ENCODE data around the gene PTS. TPM values are rescaled to one million over a fixed set of nuclear protein-coding genes. Genes with fewer than 3 reads are reported as not detected.

Gene PTS
- total and polyA plus RNA-seq, 4 donors = 36.5 to 61.2 (median 45.2) TPM

DNA sequence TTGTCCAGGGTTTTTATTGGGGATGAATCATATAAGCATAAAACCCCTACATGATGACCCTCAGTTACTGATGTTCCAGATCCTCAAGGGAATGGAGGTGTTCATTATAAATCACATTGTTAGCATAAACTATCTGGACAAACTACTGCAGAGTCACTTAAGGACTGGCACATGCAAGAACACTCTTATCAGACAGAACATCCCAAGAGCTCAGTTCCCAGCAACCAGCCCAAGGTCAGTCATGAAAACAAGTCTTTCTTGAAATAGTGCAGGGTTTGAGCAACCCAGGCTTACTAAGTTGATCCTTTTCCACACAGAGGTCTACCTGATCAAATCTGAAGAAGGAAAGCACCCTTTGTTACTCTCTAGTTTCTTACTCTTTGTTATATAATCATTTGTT lies 13.5 kb upstream of the PTS start:
- no peak overlapping the region for H3K27ac ChIP-seq (ENCODE audit: low read depth in 1 of 2, low read length in 2 of 2)
- intact Hi-C loops (cut with DNase I) = loop anchor here in 1 of 2 donors (10.0 kb wide), 2 partner anchors 342 to 1072 kb away; no protein-coding TSS in a partner anchor
- no peaks in the 10 kb centered on the region for H3K27me3 ChIP-seq (ENCODE audit: control insufficient read depth in 1 of 2, insufficient read depth in 2 of 2, low read length in 1 of 2)
- ATAC-seq (ENCODE audit: low FRiP score) (no peak), DNase-seq (no peak)
- H3K4me1 ChIP-seq (ENCODE audit: control insufficient read depth in 1 of 2, insufficient read depth in 2 of 2, low read length in 2 of 2) = no peaks in the 10 kb centered on the region
- no peak overlapping the region for H3K4me3 ChIP-seq (ENCODE audit: low read length in 2 of 2)
- H3K36me3 ChIP-seq (ENCODE audit: control insufficient read depth in 1 of 2, insufficient read depth in 2 of 2, low read length in 1 of 2) = no peaks in the 10 kb centered on the region
- H3K9me3 ChIP-seq (ENCODE audit: control insufficient read depth, low read length) = no peaks in the 10 kb centered on the region

DNA sequence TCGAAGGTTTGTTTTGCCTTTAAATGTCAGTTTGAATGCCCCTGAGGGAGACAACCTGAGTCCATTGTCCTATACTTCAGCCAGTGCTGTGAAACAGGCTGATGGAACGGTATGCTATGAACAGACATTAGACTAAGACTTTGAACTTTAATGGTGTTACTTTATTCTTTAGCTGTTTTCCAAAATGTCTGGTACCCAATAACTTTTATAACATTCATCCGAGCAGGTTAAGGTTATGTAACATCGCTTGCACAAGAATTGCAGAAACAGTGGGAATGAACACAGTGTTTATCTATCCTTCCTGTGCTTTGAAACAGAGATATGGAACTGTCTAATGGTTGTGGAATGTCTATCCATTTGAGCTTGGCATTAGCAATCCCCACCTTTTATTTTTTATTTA lies 12.5 kb upstream of the PTS start:
- no peaks in the 10 kb centered on the region for H3K4me1 ChIP-seq (ENCODE audit: control insufficient read depth in 1 of 2, insufficient read depth in 2 of 2, low read length in 2 of 2)
- H3K36me3 ChIP-seq (ENCODE audit: control insufficient read depth in 1 of 2, insufficient read depth in 2 of 2, low read length in 1 of 2) = no peaks in the 10 kb centered on the region
- no peak overlapping the region for H3K27ac ChIP-seq (ENCODE audit: low read depth in 1 of 2, low read length in 2 of 2)
- H3K27me3 ChIP-seq (ENCODE audit: control insufficient read depth in 1 of 2, insufficient read depth in 2 of 2, low read length in 1 of 2) = no peaks in the 10 kb centered on the region
- H3K4me3 ChIP-seq (ENCODE audit: low read length in 2 of 2) = no peak overlapping the region
- WGBS, 2 donors = 93 to 96% methylated on average over 4 of the region's 4 CpGs
- intact Hi-C loops (cut with DNase I) = loop anchor here in 1 of 2 donors (10.0 kb wide), 2 partner anchors 341 to 1071 kb away; no protein-coding TSS in a partner anchor
- no peaks in the 10 kb centered on the region for H3K9me3 ChIP-seq (ENCODE audit: control insufficient read depth, low read length)
- DNase-seq (no peak), ATAC-seq (ENCODE audit: low FRiP score) (no peak)

DNA sequence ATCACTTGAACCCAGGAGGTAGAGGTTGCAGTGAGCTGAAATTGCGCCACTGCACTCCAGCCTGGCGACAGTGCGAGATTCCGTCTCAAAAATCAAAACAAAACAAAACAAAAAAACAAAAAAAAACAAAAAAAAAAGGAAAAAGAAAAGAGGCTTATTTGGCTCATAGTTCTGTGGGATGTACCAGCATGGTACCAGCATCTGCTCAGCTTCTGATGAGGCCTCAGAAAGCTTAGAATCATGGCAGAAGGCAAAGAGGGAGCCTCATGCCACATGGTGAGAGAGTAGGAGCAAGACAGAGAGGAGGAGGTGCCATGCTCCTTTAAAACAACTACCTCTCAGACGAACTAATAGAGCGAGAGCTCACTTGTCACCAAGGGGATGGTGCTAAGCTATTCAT lies 10.6 kb upstream of the PTS start:
- WGBS, 2 donors = 85 to 87% methylated on average over 6 of the region's 6 CpGs
- no peaks in the 10 kb centered on the region for H3K27me3 ChIP-seq (ENCODE audit: control insufficient read depth in 1 of 2, insufficient read depth in 2 of 2, low read length in 1 of 2)
- H3K4me1 ChIP-seq (ENCODE audit: control insufficient read depth in 1 of 2, insufficient read depth in 2 of 2, low read length in 2 of 2) = peaks cover 0 to 2% of the 10 kb centered on the region in 2 donors
- no peaks in the 10 kb centered on the region for H3K36me3 ChIP-seq (ENCODE audit: control insufficient read depth in 1 of 2, insufficient read depth in 2 of 2, low read length in 1 of 2)
- intact Hi-C loops (cut with DNase I) = loop anchor here in 1 of 2 donors (10.0 kb wide), 2 partner anchors 339 to 1069 kb away; no protein-coding TSS in a partner anchor
- H3K9me3 ChIP-seq (ENCODE audit: control insufficient read depth, low read length) = no peaks in the 10 kb centered on the region
- H3K27ac ChIP-seq (ENCODE audit: low read depth in 1 of 2, low read length in 2 of 2) = no peak overlapping the region
- ATAC-seq (ENCODE audit: low FRiP score) = no peak
- no peak overlapping the region for H3K4me3 ChIP-seq (ENCODE audit: low read length in 2 of 2)
- no peak for DNase-seq

DNA sequence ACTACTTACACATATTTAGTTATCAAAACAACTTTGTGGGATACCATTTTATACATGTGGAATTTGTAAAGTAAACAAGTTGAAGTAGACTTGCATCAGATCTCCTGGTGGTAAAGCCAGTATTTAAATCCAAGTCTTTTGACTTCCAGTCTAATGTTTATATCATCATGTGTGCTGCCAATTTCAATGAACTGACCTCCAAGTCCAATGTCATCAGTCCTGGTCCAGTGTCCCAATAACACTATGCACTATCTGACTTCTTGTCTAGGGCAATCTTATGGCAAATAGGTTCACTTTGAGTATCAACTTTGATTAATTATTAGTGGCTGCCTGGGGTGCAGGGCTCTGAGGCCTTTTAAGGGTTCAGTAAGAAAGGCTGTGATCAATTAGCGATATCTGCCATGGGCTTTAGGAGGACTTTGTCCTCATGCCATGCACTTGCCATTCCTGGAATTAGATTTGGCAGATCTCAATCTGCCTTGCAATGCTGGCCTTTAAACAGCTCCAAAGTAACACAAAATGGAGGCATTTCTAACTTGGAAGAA lies 9.6 kb upstream of the PTS start:
- DNase-seq (no peak), ATAC-seq (ENCODE audit: low FRiP score) (no peak)
- Histone ChIP-seq H3K27me3 (ENCODE audit: control insufficient read depth in 1 of 2, insufficient read depth in 2 of 2, low read length in 1 of 2) (no peaks in the 10 kb centered on the region), H3K27ac (ENCODE audit: low read depth in 1 of 2, low read length in 2 of 2) (no peak overlapping the region), H3K9me3 (ENCODE audit: control insufficient read depth, low read length) (no peaks in the 10 kb centered on the region), H3K4me1 (ENCODE audit: control insufficient read depth in 1 of 2, insufficient read depth in 2 of 2, low read length in 2 of 2) (peaks cover 0 to 2% of the 10 kb centered on the region in 2 donors), H3K4me3 (ENCODE audit: low read length in 2 of 2) (no peak overlapping the region), H3K36me3 (ENCODE audit: control insufficient read depth in 1 of 2, insufficient read depth in 2 of 2, low read length in 1 of 2) (no peaks in the 10 kb centered on the region)
- intact Hi-C loops (cut with DNase I) = loop anchor here in 1 of 2 donors (10.0 kb wide), 2 partner anchors 338 to 1068 kb away; no protein-coding TSS in a partner anchor
- 91 to 93% methylated on average over 1 of the region's 1 CpG for WGBS, 2 donors

DNA sequence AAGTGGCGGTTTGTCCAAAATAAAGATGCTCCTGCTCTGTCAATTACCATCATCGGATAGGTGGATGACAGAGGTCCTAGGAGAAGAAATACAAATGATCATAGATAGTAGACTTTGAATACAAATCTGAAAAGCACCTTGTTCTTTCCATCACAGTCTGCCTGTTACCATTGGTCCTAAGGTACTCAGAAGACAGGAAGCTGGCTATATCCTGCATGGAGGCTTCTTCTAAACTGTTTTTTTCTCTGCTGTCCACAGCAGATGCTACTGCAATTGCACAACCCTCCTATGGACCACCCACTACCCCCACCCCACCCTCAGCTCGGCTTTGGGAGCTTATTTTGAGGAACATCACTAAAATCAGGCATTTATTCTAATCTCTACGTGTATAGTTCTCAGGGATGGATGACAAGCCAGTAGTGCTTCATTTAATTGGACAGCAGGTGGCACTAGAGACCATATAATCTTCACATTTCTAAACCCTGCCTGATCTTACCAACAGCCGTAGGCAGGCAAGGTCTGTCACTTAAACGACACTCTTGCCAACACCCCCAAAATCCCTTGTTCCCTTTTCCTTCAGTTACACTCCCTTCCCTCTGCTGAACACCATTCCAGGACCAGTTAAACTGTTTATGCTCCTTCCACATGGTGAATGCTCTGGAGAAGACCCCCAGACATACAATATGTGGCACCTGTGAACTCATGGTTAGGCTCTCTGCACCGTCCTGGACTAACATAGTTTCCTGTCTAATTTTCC lies 6.6 kb upstream of the PTS start:
- H3K36me3 ChIP-seq (ENCODE audit: control insufficient read depth in 1 of 2, insufficient read depth in 2 of 2, low read length in 1 of 2) = no peaks in the 10 kb centered on the region
- 31% methylated on average over 7 of the region's 7 CpGs for WGBS, 2 donors
- H3K4me1 ChIP-seq (ENCODE audit: control insufficient read depth in 1 of 2, insufficient read depth in 2 of 2, low read length in 2 of 2) = peaks cover 0 to 2% of the 10 kb centered on the region in 2 donors
- DNase-seq (no peak), ATAC-seq (ENCODE audit: low FRiP score) (peak; percentile 93)
- no peaks in the 10 kb centered on the region for H3K27me3 ChIP-seq (ENCODE audit: control insufficient read depth in 1 of 2, insufficient read depth in 2 of 2, low read length in 1 of 2)
- intact Hi-C loops (cut with DNase I) = loop anchor here (1.0 to 10.0 kb wide), 5 partner anchors 61 to 1065 kb away; no protein-coding TSS in a partner anchor
- H3K27ac ChIP-seq (ENCODE audit: low read depth in 1 of 2, low read length in 2 of 2) = no peak overlapping the region
- H3K4me3 ChIP-seq (ENCODE audit: low read length in 2 of 2) = no peak overlapping the region
- H3K9me3 ChIP-seq (ENCODE audit: control insufficient read depth, low read length) = no peaks in the 10 kb centered on the region

DNA sequence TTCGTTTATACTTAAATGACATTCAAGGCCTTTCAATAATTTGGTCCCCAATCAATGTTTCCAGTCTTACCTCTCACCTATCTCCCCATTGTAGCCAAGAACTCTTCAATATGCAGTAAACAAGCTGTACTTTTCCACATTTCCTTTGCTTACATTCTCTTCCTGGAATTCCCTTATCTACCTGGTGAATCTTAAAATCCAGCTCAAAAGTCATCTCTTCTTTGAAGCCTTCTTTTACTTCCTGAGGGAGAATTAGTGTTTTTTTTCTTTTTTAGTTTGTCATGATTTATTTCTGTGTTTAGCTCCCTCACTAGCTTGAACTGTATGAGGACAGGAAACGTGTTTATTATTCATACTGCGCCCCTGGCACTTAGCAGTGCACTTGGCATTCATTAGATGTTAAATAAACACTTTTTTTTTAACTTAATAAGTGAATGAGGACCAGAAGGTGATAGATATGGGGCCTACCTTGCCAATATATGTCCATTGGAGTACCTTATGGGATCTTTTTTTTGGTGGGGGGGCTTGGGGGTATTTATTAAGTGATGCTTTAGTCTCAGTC lies 4.9 kb upstream of the PTS start:
- intact Hi-C loops (cut with DNase I) = loop anchor here (2.0 to 10.0 kb wide), 3 partner anchors 59 to 333 kb away; no protein-coding TSS in a partner anchor
- Histone ChIP-seq H3K36me3 (ENCODE audit: control insufficient read depth in 1 of 2, insufficient read depth in 2 of 2, low read length in 1 of 2) (no peaks in the 10 kb centered on the region), H3K4me1 (ENCODE audit: control insufficient read depth in 1 of 2, insufficient read depth in 2 of 2, low read length in 2 of 2) (peaks cover 0 to 2% of the 10 kb centered on the region in 2 donors), H3K4me3 (ENCODE audit: low read length in 2 of 2) (no peak overlapping the region), H3K9me3 (ENCODE audit: control insufficient read depth, low read length) (no peaks in the 10 kb centered on the region), H3K27ac (ENCODE audit: low read depth in 1 of 2, low read length in 2 of 2) (no peak overlapping the region), H3K27me3 (ENCODE audit: control insufficient read depth in 1 of 2, insufficient read depth in 2 of 2, low read length in 1 of 2) (no peaks in the 10 kb centered on the region)
- no peak for DNase-seq
- no peak for ATAC-seq (ENCODE audit: low FRiP score)
- WGBS, 2 donors = 50 to 53% methylated on average over 3 of the region's 3 CpGs

DNA sequence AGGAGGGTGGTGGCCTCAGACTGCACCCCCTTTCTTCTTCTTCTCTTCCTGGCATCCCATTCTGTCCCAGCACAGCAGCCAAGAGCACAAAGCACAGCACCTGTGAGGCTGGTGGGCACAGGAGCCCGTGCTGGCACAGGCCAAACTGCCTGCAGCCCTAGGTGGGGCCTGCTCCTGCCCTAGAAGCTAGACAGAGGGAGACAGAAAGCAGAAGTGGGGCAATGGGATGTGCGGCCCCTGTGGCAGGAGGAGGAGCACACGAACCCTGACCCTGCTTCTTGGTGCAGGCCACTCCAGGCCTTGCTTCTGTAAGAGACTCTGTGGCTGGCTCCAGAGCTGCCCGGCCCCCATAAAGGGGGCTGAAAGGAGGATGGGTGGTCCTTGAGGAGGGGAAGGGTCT lies 3.9 kb upstream of the PTS start:
- no peaks in the 10 kb centered on the region for H3K27me3 ChIP-seq (ENCODE audit: control insufficient read depth in 1 of 2, insufficient read depth in 2 of 2, low read length in 1 of 2)
- 85% methylated on average over 3 to 4 of the region's 4 CpGs for WGBS, 2 donors
- no peaks in the 10 kb centered on the region for H3K9me3 ChIP-seq (ENCODE audit: control insufficient read depth, low read length)
- intact Hi-C loops (cut with DNase I) = loop anchor here (10.0 kb wide), 2 partner anchors 302 to 332 kb away; no protein-coding TSS in a partner anchor
- no peak overlapping the region for H3K4me3 ChIP-seq (ENCODE audit: low read length in 2 of 2)
- H3K36me3 ChIP-seq (ENCODE audit: control insufficient read depth in 1 of 2, insufficient read depth in 2 of 2, low read length in 1 of 2) = no peaks in the 10 kb centered on the region
- ATAC-seq (ENCODE audit: low FRiP score) (no peak), DNase-seq (no peak)
- no peak overlapping the region for H3K27ac ChIP-seq (ENCODE audit: low read depth in 1 of 2, low read length in 2 of 2)
- peaks cover under 1 to 2% of the 10 kb centered on the region in 2 donors for H3K4me1 ChIP-seq (ENCODE audit: control insufficient read depth in 1 of 2, insufficient read depth in 2 of 2, low read length in 2 of 2)

DNA sequence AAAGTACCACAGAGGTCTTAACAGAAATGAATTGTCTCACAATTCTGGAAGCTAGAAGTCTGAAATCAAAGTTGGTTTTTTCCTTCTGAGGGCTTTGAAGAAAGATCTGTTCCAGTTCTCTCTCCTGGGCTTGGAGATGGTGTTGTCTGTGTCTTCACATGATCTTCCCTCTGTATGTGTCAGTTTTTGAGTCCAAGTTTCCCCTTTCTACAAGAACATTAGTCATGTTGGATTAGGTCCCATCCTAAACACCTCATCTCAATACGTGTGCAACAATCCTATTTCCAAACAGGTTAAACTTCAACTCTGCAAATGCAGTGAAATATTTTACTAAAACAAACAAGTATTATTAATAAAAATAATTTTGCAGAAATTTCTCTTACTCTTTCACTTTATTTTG lies 3.1 kb upstream of the PTS start:
- no peak for ATAC-seq (ENCODE audit: low FRiP score)
- WGBS, 2 donors = 23 to 31% methylated on average over 1 of the region's 1 CpG
- intact Hi-C loops (cut with DNase I) = loop anchor here (10.0 kb wide), 2 partner anchors 302 to 332 kb away; no protein-coding TSS in a partner anchor
- Histone ChIP-seq H3K9me3 (ENCODE audit: control insufficient read depth, low read length) (no peaks in the 10 kb centered on the region), H3K27me3 (ENCODE audit: control insufficient read depth in 1 of 2, insufficient read depth in 2 of 2, low read length in 1 of 2) (no peaks in the 10 kb centered on the region), H3K4me1 (ENCODE audit: control insufficient read depth in 1 of 2, insufficient read depth in 2 of 2, low read length in 2 of 2) (peaks cover 2 to 5% of the 10 kb centered on the region in 2 donors), H3K36me3 (ENCODE audit: control insufficient read depth in 1 of 2, insufficient read depth in 2 of 2, low read length in 1 of 2) (no peaks in the 10 kb centered on the region), H3K4me3 (ENCODE audit: low read length in 2 of 2) (no peak overlapping the region), H3K27ac (ENCODE audit: low read depth in 1 of 2, low read length in 2 of 2) (no peak overlapping the region)
- DNase-seq = no peak

Measured in aorta (tissue), 5 donors.